HG02981 (cell line): Measurements from ENCODE around the gene MYL7.
A peak's percentile ranks its signal among the peaks of the same experiment; 100 is the strongest.
"Not testable (repeated sequence)": the region's sequence is repeated elsewhere in the genome, so short reads cannot be mapped to it uniquely, and the experiment has no call there.

Experiments used
- ATAC-seq: cut with Tn5 transposase; IDR thresholded peaks from one replicate; pipeline ENCODE4 v1.9.1; 2021; ENCODE audit warnings: mild to moderate bottlenecking, moderate library complexity; ENCODE audit not compliant: unreplicated experiment

Gene MYL7

DNA sequence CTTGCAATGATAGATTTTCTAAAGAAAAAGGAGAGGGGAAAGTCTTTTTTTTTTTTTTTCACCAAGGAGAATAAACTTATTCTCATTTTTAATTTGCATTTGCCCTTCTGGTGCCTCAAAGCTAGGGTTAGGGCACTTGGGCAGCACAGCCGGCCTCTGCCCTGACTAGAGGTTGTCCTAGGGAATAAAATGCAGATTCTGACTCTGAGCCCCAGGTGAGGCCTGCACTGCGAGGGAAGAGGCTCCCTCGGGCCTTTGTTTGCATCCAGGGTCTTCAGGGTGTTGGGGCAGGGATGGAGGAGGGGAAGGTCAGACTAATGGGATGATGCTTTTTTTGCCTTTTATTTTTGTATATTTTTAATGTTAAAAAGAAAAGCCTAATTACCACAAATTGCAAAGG lies 7.8 kb downstream of the MYL7 start:
- ATAC-seq = no peak

DNA sequence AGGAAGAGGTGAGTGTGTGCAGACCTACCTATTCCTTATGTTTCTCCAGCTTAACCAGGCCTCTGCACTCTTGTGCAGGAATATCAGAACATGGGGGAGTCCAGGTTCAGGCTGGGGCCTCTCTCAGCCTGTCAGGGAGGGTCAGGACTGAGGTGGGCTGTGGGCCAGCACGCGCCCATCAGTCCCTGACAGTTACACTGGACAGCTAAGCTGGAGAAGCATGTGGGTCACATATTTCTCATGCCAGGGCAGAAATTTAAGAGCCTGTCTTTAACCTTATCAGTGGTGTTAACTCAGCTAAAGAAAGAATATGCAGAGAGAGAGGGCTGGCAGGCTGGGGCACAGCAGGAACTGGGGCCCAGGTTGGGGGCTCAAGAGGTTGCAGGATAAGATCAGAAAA lies 9.1 kb downstream of the MYL7 start:
- ATAC-seq = no peak

DNA sequence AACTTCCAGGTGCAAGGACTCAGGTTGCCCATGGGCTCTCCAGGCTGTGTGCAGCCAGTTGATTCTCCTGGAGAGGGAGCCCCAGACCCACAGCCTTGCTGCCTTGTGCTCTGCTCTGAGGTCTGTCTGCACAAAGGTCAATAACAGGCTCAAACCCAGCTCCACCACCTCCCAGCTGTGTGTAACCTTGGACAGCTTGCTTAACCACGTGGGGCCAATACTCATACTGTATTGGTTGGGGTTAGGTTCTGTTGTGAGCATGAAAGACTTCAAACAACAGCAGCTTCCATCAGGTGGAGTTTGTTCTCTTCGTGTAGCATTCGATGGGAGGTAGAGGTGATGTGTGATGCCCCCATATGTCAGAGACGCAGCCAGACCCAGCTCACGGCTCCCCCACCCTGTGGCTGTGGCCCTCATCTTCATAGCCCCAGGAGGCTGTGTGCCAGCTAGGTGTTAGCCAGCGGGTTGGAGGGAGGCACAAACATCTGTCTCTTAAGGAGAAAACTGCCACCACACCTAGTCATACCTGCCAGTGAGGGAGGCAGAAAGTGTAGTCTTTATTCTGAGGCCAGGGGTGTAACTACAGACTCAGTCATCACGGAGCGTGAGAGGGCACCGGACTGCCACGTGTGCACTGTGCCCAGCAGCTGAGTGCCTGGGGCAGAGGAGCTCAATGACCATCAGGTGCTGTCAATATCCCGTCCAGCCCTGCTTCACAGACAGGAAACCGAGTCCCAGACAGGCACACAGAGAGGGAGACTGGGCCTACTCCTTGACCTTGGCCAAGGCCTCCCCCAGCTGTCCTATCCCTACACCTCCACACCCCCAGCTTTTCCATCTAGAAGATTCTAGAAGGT lies 9.7 kb downstream of the MYL7 start:
- no peak for ATAC-seq

DNA sequence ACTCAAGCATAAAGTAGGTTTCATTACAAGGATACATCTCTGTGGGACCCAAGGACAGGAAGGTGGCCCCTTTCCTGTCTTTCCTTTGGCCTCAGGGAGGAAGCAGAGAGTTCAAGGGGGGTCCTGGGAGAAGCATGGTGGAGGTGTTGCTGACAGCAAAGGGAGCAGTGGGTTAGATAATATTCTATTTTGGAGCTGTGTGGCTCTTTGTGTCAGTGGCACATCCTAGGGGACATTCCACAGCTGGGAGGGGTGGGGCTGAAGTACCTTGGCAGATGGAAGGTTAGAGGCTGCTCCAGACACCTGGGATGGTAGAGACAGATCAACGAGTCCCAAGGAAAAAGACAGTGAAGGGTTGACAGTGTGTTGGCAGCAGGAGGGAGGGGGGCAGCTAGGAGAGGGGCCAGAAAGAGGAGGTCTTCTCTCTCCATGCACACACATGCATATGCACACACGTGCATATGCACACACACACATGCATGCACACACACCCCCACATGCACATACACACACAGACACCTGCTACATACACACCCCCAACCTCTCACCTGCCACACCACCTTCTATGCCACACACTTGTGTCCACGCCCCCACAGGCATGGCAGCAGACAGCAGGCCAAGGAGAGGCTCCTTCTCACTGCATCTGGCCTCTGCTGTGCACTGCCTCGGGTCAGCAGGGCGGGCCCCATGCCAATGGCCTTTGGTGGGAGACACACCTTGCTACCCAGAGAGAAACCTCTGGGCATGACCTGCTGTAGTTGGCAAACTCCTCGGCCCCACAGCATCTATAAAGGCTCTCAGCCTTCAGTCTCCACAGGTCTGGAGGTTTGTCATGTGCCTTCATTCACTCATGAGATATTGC lies 12.2 kb downstream of the MYL7 start:
- no peak for ATAC-seq

DNA sequence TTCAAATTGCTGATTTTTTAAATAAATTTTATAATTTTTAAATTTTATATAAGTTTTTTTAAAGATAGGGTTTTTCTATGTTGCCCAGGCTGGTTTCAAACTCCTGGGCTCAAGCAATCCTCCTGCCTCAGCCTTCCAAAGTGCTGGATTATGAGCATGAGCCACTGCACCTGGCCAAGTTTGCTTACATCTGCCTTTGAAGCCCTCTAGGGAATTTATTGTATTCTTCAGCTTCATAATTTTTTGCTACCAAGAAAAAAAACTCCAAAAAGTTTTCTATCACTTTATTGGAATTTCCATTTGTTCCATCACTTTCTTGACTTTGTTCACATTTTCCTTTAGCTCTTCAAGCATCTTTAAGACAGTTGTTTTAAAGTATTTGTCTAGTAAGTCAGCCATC lies 14.0 kb downstream of the MYL7 start:
- no peak for ATAC-seq

DNA sequence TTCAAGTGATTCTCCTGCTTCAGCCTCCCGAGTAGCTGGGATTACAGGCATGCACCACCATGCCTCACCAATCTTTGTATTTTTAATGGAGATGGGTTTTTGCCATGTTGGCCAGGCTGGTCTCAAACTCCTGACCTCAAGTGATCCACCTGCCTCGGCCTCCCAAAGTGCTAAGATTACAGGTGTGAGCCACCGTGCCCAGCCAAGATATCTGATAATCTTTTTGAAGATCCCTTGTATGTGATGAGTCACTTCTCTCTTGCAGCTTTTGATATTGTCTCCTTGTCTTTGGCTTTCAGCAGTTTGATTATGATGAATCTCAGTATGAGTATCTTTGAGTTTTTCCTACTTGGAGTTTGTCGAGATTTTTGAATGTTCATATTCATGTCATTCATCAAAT lies 14.6 kb downstream of the MYL7 start:
- ATAC-seq = not testable (repeated sequence)

DNA sequence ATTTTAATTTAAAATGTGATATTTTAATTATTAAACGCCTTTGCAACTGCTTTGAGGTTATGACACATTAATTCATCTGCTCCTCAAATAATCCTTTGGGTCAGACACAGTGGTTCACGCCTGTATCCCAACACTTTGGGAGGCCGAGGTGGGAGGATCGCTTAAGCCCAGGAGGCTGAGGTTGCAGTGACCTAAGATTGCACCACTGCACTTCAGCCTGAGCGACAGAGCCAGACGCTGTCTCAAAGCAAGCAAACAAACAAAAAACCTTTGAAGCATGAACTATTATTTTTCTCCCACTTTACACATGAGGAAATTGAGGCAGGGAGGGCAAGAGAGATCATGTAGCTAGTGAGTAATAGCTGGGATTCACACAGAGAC lies 16.3 kb downstream of the MYL7 start:
- no peak for ATAC-seq

DNA sequence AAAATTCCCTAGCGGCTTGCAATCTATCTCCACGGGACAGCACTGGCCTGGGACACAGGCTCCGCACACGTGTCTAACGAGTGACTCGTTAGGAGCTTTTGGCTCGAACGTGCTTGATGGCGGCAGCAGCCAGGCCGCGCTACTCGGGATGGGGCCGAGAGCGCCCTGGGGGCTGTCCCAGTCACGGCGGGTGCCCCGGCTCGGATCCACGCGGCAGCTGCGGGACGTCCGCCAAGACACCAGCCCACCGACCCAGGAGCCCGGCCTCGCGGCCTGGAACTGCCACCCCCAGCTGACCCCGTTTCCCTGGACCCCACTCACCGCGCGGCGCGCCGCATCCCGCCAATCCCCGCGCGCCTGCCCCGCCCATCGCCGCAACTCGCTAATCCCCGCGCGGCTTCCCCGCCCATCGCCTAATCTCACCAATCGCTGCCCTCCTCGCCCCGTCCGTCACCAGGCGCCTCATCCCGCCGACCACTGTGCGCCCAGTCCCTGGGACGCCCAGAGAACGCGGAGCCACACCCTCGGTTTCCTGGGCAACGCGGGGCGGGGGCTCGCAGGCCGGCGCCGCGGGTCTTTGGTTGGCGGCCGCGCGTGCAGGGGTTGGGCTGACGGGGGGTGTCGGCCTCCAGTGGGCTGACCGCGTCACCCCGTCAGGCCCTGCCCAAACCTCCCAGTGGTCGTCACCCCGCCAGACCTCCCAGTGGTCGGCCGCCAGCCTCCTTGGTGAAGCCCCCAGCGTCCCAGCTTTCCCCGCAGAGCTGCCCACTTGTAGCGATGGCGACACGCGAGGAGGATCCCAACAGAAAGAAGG lies 17.7 kb downstream of the MYL7 start, which contains the start of gene POLD2:
Gene POLD2, minus strand, starts transcription at position 359 of the 814 bp plus-strand sequence. CDS start 1,495 bp downstream, outside the sequence.
- peak; percentile 98 for ATAC-seq

DNA sequence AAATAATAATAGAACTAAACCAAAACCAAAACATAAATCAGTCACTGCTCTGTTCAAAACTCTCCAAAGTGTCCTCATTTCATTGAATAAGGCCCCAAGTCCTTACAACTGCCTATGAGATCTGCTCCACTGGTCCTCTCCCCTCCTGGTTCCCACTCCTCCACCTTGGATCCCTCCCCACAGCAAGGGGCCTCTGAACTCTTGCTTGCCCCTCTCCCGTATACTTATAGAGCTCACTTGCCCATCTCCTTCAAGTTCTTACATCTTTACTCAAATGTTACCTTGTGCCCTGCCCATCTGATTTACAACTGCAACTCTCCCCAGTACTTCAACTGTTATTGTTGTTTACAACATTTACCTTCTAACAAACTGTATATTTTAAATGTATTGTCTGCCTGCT lies 18.6 kb downstream of the MYL7 start:
- ATAC-seq = no peak

DNA sequence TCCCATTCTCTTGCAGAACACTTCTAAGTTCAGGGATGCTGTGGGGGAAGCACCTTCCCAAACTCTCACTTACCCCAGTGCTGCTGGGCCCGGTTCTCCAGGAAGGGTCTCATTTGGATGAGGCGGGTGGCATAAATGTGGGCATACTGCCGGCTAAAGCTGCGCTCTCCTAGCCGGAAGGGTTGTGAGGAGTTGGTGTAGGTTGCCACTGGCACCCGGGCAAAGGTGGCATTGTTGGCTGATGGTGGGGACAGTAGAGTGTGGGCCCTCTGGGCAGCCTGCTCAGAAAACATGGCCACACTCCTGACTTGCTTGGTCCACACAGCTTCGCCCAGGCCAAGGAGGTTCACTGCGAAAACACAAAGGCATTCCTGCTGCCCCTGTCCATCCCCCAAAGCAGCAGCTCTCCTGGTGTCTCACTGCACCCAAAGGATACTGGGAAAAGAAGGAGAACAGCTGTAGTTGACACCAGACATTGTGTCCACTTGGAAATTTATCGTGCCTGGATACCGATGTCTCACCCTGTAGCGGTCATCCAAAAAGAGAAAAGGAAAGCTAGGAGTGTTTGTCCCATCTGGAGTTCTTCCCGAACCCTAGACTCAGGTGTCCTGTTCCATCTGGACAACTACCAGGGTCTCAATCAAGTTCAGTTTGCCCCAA lies 19.2 kb downstream of the MYL7 start:
- no peak for ATAC-seq

DNA sequence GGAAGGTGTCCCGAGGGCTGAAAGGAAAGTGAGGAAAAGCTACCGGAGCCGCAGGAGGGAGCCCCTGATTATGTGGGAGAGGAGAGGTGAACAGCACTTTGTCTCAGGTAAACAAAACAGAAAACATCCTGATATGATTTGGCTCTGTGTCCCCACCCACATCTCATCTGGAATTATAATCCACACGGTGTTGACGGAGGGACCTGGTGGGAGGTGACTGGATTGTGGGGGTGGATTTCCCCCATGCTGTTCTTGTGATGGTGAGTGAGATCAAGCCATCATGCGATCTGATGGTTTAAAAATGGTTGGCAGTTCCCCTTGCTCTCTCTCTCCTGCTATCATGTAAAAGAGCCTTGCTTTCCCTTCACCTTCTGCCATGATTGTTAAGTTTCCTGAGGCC lies 20.7 kb downstream of the MYL7 start:
- no peak for ATAC-seq

DNA sequence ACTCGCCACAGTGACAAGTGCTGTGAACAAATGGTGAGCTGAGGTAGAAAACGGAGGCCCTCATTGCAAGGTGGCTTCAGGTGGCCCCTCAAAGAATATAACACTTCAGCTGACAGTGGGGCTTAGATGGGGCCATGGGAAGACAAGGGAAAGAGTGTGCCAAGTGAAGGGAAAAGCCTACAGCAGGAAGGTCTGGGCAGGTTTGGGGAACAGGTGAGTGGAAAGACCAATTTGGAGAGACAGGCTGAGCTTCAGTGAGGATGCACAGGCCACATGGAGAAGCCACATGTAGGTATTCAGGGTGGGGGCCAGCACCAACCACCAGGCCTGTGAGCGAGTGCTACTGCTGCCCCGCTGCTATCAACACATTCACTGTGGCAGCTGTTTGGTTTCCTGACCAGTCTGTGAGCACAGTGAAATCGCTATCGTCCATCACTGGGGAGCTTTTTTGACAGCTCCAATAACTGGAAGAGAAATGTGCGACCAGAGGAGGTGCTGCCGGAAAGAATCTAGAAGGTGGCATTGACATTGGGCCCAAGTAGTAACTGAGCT lies 21.2 kb downstream of the MYL7 start:
- ATAC-seq = no peak

DNA sequence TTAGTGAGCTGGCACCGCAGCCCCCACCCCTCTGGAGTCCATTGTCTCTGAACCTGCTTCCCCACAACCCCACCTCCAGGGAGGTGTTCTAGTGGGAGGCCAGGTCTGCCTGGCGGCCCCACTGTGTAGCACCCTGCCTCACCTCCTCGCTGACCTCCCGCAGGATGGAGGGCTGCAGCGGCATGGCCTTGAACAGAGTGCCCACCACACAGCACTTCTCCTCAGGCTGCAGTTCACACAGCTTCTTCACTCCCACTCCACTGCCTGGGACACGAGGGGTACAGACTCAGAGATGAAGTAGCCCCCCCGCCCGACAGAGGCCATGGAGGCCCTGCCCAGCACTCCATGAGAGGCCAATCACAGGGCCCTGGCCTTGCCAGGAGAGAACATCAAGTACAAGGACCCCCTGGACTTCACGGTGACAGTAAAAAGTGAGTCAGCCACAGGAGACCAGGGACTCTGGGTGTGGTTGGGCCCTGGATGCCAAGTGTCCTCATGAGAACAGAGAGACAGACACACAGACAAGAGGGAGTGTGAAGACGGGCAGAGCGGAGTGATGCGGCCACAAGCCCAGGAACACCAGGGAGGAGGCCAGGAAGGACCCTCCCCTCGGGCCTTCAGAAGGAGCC lies 23.2 kb downstream of the MYL7 start:
- ATAC-seq = no peak

DNA sequence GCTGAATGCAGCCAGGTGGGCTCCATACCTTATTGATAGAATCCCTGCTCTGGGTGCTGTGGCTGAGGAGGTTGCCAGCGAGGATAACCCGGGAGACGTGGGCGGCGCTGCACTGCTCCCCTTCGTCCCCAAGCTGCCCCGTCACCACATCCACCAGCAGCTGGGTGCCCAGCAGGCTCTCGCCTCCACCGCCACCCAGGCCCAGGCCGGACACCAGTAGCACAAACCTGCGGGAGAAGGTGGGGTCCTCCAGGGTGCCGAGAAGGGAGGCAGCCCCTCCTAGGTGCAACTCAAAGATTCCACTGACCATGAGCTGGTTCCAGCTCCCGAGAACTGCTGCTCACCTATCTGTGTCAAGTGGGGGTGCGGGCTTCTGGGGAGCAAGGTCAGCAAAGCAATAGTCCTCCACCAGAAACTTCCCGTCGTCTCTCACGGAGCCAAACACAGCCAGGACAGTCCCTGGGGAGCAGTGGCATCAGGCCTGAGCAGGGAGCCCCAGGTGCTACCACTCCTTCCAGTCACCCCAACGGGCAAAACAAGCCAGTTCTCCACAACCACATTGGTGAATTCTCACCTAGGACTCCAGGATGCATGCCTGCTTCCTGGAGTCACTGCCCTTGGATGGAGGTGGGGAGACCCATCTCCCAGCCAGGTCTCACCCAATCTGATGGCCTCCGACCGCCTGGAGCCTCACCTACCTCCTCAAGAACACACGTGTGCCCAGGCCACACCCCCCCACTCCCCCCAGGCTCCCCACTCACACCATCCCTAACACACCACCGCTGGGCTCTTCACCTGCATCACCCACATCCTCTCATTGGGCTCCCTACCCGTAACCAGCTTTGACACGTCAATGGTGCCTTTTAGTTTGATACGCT lies 24.1 kb downstream of the MYL7 start:
- no peak for ATAC-seq

DNA sequence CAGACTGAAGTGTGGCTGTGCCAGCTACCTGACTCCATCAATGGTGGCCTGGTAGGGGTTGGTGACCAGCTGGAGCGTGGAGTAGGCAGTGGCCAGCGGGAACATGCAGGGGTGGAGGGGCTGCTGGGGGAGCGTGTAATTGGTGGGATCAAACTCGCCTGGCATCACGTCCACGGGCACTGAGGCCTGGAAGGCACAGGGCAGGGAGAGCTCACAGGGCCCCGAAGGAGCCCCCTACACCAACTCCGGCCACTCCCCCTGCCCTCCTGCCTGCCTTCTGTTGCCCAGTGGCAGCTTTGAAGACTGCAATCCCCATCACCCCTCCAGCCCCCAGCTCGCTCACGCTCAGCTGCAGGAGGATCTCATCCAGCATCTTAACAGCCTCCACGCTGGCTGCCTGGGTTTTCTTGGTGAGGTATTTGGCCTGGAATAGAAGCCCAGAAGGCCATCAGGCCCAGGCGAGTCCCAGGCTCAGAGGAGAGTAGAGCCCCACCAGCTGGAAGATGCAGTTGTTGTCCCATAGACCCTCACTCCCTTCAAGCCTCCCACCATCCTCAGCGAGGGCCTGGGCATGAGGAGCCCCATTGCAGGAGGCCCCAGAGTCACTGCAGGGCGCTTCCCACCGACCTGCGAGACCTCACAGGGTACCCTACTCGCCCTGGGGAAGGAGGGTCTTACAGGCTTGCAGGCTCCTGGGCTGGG lies 24.9 kb downstream of the MYL7 start:
- no peak for ATAC-seq

DNA sequence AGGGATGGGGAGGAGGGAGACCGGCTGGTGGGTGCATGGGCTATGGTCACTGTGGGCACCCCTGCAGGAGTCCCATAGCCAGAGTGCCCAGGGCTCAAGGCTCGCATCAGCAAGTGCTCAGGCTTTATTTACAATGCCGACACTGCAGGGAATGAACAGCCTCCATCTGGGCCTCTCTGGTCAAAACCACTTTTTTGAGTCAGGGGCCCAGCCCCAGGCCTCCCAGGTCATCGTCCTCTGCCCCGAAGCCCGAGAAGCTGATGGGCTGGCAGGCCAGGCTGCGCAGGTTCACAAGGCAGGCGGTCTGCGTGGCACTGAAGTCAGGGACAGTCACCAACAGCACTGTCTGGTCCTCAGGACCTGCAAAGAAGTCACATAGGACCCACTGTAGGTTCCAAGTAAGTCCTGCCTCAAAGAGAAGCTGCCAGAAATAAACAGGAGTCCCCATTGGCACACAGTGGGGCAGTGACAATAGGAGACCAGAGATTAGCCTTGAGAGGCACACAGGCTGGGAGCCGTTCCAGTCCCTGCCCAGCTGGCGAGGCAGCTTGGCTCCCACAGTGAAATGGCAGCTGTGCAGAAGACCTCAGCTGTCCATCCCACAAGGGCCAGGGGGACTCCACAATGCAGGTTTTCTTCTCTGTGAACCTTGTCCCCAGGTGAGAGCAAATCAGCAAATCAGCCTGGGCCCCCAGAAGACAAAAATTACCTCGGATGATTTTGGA lies 26.4 kb downstream of the MYL7 start:
- ATAC-seq = no peak

DNA sequence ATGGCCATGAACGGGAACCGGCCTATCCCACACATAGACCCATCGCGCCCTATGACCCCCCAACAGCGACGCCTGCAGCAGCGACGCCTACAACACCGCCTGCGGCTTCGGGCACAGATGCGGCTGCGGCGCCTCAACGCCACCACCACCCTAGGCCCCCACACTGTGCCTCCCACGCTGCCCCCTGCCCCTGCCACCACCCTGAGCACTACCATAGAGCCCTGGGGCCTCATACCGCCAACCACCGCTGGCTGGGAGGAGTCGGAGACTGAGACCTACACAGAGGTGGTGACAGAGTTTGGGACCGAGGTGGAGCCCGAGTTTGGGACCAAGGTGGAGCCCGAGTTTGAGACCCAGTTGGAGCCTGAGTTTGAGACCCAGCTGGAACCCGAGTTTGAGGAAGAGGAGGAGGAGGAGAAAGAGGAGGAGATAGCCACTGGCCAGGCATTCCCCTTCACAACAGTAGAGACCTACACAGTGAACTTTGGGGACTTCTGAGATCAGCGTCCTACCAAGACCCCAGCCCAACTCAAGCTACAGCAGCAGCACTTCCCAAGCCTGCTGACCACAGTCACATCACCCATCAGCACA lies 27.3 kb downstream of the MYL7 start:
- ATAC-seq = no peak
